Keratinocyte (primary cell): ENCODE measurements around the gene LCMT1.

Experiments used
- CTCF ChIP-seq, 3 experiments: IDR thresholded peaks in 1 of 3; conservative IDR thresholded peaks in 1 of 3; optimal IDR thresholded peaks in 1 of 3; 2 replicates in 2 of 3; 3 replicates in 1 of 3; pipeline versions ENCODE3 to v1.5.1; 2011; ENCODE audit warnings: low read length in 3 of 3, mild to moderate bottlenecking in 3 of 3, moderate library complexity in 2 of 3, control low read depth in 1 of 3, inconsistent platforms in 1 of 3; ENCODE audit not compliant: insufficient read depth in 2 of 3; ENCODE audit errors: extremely low read depth in 1 of 3
- EZH2 ChIP-seq: IDR thresholded peaks from one replicate; pipeline ENCODE4 v1.6.1; 2012; ENCODE audit warnings: inconsistent platforms, mild to moderate bottlenecking, low read length, moderate library complexity

DNA sequence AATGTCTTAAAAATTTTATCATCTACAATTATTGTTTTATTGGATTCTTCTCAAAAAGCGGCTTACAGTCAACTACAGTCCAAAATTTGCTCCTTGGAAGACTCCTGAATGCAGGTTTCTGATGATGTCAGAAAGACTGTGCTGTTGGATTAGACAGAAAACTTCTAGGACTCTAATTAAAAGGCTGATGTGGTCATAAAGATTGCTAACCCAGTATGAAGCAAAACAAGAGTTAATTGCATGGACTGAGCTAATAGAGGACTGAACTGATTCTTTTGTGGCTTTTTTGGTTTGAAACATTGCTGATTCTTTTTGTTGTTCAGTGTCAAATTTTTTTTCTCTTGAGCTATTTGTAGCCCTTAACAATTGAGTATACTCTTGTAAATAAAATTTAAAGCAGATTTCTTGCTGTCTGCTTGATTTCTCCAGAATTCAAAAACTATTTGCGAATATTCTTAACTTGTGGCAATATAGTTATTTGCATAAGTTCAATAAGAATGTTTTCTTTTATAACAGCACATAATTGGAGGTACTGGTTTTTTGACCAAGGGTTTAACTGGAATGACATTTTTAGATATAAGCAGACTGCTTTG is 33.1 kb upstream of the LCMT1 start:
- TF ChIP-seq CTCF (optimal IDR thresholded peaks at IDR 0.05 in 1 of 3, IDR thresholded peaks at IDR 0.05 in 1 of 3, conservative IDR thresholded peaks at IDR 0.05 in 1 of 3; ENCODE audit: extremely low read depth in 1 of 3, insufficient read depth in 2 of 3, low read length in 3 of 3) (no peak), EZH2 (no peak)
